ENCODE data around the gene PSRC1. TPM values are rescaled to one million over a fixed set of nuclear protein-coding genes. Genes with fewer than 3 reads are reported as not detected.

Gene PSRC1
- total RNA-seq, 1 experiment from 2014 or later, result 112 TPM

DNA sequence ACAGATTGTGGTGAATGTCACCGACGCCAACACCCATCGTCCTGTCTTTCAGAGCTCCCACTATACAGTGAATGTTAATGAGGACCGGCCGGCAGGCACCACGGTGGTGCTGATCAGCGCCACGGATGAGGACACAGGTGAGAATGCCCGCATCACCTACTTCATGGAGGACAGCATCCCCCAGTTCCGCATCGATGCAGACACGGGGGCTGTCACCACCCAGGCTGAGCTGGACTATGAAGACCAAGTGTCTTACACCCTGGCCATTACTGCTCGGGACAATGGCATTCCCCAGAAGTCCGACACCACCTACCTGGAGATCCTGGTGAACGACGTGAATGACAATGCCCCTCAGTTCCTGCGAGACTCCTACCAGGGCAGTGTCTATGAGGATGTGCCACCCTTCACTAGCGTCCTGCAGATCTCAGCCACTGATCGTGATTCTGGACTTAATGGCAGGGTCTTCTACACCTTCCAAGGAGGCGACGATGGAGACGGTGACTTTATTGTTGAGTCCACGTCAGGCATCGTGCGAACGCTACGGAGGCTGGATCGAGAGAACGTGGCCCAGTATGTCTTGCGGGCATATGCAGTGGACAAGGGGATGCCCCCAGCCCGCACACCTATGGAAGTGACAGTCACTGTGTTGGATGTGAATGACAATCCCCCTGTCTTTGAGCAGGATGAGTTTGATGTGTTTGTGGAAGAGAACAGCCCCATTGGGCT lies 30.6 kb downstream of the PSRC1 start:
- peak; percentile 23 for DNase-seq
- Histone ChIP-seq H3K4me3 (ENCODE audit: insufficient read depth, low read depth, low read length) (no peak overlapping the region), H3K27me3 (ENCODE audit: control insufficient read depth, insufficient read depth, low read length) (peaks cover 30% of the 10 kb centered on the region), H3K36me3 (replicated peaks; ENCODE audit: control insufficient read depth, insufficient read depth, low read length) (no peaks in the 10 kb centered on the region)

DNA sequence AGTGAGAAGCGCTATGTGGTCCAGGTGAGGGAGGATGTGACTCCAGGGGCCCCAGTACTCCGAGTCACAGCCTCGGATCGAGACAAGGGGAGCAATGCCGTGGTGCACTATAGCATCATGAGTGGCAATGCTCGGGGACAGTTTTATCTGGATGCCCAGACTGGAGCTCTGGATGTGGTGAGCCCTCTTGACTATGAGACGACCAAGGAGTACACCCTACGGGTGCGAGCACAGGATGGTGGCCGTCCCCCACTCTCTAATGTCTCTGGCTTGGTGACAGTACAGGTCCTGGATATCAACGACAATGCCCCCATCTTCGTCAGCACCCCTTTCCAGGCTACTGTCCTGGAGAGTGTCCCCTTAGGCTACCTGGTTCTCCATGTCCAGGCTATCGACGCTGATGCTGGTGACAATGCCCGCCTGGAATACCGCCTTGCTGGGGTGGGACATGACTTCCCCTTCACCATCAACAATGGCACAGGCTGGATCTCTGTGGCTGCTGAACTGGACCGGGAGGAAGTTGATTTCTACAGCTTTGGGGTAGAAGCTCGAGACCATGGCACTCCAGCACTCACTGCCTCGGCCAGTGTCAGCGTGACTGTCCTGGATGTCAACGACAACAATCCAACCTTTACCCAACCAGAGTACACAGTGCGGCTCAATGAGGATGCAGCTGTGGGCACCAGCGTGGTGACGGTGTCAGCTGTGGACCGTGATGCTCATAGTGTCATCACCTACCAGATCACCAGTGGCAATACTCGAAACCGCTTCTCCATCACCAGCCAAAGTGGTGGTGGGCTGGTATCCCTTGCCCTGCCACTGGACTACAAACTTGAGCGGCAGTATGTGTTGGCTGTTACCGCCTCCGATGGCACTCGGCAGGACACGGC lies 31.4 kb downstream of the PSRC1 start:
- H3K36me3 ChIP-seq (replicated peaks; ENCODE audit: control insufficient read depth, insufficient read depth, low read length), result no peaks in the 10 kb centered on the region
- DNase-seq, result peak; percentile 18

DNA sequence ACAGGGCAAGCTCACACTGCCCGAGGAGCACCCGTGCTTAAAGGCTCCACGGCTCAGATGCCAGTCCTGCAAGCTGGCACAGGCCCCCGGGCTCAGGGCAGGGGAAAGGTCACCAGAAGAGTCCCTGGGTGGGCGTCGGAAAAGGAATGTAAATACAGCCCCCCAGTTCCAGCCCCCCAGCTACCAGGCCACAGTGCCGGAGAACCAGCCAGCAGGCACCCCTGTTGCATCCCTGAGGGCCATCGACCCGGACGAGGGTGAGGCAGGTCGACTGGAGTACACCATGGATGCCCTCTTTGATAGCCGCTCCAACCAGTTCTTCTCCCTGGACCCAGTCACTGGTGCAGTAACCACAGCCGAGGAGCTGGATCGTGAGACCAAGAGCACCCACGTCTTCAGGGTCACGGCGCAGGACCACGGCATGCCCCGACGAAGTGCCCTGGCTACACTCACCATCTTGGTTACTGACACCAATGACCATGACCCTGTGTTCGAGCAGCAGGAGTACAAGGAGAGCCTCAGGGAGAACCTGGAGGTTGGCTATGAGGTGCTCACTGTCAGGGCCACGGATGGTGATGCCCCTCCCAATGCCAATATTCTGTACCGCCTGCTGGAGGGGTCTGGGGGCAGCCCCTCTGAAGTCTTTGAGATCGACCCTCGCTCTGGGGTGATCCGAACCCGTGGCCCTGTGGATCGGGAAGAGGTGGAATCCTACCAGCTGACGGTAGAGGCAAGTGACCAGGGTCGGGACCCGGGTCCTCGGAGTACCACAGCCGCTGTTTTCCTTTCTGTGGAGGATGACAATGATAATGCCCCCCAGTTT lies 32.3 kb downstream of the PSRC1 start:
- DNase-seq, result peak; percentile 35
- Histone ChIP-seq H3K4me3 (ENCODE audit: insufficient read depth, low read depth, low read length) (no peak overlapping the region; the same call in 1 of the 2 replicates), H3K36me3 (replicated peaks; ENCODE audit: control insufficient read depth, insufficient read depth, low read length) (no peaks in the 10 kb centered on the region), H3K27me3 (ENCODE audit: control insufficient read depth, insufficient read depth, low read length) (peaks cover 30% of the 10 kb centered on the region)

More for the DNA sequence above, 31.4 kb downstream of the PSRC1 start:
- Histone ChIP-seq H3K27me3 (ENCODE audit: control insufficient read depth, insufficient read depth, low read length) (peaks cover 30% of the 10 kb centered on the region), H3K4me3 (ENCODE audit: insufficient read depth, low read depth, low read length) (no peak overlapping the region)

GRCh38 chr1:109249654-109250401 lies 33.1 kb downstream of the PSRC1 start:
- Histone ChIP-seq H3K27me3 (ENCODE audit: control insufficient read depth, insufficient read depth, low read length) (peaks cover 30% of the 10 kb centered on the region), H3K4me3 (ENCODE audit: insufficient read depth, low read depth, low read length) (peak overlapping the region; percentile 56), H3K36me3 (replicated peaks; ENCODE audit: control insufficient read depth, insufficient read depth, low read length) (no peaks in the 10 kb centered on the region)
- peak; percentile 90 for DNase-seq

GRCh38 chr1:109248797-109249629 lies 33.9 kb downstream of the PSRC1 start, which contains the start of gene CELSR2:
CELSR2 (plus strand) TSS chr1:109249539; CDS start chr1:109250080, 541 bp downstream.
- H3K4me3 ChIP-seq (ENCODE audit: insufficient read depth, low read depth, low read length), result peak within 1 kb of the TSS; percentile 56

DNA sequence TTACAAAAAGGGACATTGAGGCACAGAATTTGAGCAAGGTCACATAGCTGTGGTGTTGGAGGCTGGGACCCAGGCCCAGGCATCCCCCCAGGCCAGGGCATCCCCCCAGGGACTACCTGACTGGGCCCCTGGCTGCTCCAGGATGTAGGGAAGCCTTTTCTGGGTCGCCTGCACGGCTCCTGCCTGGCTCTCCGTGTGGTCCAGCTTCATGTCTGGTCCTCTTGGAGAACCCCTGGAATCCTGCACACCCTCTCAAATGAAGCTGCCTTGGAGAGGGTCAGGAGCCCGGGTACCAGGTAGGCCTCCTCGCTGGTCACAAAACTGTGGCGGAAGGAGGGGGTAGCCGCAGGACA lies 34.5 kb downstream of the PSRC1 start:
- Histone ChIP-seq H3K4me3 (ENCODE audit: insufficient read depth, low read depth, low read length) (no peak overlapping the region), H3K36me3 (replicated peaks; ENCODE audit: control insufficient read depth, insufficient read depth, low read length) (no peaks in the 10 kb centered on the region), H3K27me3 (ENCODE audit: control insufficient read depth, insufficient read depth, low read length) (peaks cover 30% of the 10 kb centered on the region)
- no peak for DNase-seq

More at GRCh38 chr1:109248797-109249629, 33.9 kb downstream of the PSRC1 start, which contains the start of gene CELSR2:
- no peaks in the 10 kb centered on the region for H3K36me3 ChIP-seq (replicated peaks; ENCODE audit: control insufficient read depth, insufficient read depth, low read length)
- DNase-seq, result peak; percentile 98
- peaks cover 30% of the 10 kb centered on the region for H3K27me3 ChIP-seq (ENCODE audit: control insufficient read depth, insufficient read depth, low read length)

DNA sequence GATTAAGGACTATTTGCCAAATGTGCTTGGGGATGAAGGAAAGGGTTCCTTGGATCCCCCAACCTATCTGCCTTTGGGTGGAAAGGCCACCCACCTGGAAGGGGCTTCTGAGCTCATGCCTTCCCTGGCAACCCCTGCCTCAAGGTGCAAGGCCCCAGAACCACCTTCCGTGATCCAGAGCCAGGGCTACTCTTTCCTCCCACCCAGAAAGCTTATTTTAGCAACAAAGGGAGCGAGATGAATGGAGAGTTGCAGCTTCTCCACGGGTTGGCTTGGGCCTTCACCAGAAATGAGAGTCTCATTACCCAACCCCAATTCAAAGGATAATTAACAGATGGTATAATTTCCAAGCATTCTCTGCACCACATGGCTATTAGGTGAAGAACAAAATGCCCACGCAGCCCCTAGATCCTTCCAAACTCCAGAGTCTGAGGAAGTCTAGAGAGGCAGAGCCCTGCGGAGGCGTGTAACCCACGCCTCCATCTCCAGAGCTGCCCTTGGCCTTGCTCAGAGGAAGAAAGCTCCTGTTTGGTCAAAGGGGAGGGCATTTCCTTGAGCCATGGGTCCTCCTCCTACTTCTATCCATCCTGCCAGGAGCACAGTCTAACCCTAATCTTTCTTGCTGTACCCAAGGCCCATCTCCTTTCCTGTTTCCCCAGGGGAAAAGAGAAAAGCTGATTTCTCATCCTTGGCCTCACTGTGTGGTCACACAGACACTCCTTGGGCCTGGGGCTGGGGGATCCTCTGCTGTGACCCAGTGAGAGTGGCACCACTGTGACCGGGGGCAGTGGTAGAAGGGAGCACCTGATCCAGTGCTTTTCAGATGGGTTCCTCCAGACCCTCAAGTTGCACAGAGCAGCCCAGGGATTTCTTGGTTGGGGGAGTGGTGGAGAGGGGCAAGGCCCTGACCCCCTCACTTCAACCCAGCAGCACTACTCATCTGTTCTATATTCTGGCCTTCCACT lies 35.3 kb downstream of the PSRC1 start:
- Histone ChIP-seq H3K4me3 (ENCODE audit: insufficient read depth, low read depth, low read length) (no peak overlapping the region), H3K36me3 (replicated peaks; ENCODE audit: control insufficient read depth, insufficient read depth, low read length) (no peaks in the 10 kb centered on the region), H3K27me3 (ENCODE audit: control insufficient read depth, insufficient read depth, low read length) (peaks cover 30% of the 10 kb centered on the region)
- peak; percentile 18 for DNase-seq

GRCh38 chr1:109246141-109246551 lies 36.8 kb downstream of the PSRC1 start:
- Histone ChIP-seq H3K27me3 (ENCODE audit: control insufficient read depth, insufficient read depth, low read length) (peaks cover 23% of the 10 kb centered on the region), H3K36me3 (replicated peaks; ENCODE audit: control insufficient read depth, insufficient read depth, low read length) (no peaks in the 10 kb centered on the region), H3K4me3 (ENCODE audit: insufficient read depth, low read depth, low read length) (no peak overlapping the region)
- peak; percentile 22 for DNase-seq

DNA sequence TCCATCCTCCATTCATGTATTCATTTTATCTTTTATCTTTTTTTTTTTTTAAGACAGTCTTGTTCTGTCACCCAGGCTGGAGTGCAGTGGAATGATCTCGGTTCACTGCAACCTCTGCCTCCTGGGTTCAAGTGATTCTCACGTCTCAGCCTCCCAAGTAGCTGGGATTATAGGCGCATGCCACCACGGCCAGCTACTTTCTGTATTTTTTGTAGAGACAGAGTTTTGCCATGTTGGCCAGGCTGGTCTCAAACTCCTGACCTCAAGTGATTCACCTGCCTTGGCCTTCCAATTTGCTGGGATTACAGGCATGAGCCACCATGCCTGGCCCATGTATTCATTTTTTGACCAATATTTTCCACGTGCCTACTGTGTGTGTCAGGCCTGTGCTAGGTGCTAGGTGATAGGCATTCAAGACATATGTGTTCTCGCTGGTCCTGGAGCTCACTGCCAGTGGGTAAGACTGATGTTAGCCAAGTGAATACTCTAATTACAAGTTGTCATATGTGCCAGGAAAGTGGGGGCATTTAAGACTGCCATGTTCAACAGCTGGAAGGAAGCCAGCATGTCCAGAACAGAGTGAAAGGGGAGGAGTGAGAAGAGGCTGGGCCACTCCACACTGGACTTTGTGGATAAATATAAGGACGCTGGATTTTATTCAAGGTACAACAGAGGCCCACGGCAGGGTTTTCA lies 38.9 kb downstream of the PSRC1 start:
- peaks cover 10% of the 10 kb centered on the region; the same call in 1 of the 2 replicates for H3K27me3 ChIP-seq (ENCODE audit: control insufficient read depth, insufficient read depth, low read length)
- no peak overlapping the region for H3K4me3 ChIP-seq (ENCODE audit: insufficient read depth, low read depth, low read length)
- no peaks in the 10 kb centered on the region for H3K36me3 ChIP-seq (replicated peaks; ENCODE audit: control insufficient read depth, insufficient read depth, low read length)
- no peak for DNase-seq

- no peak overlapping the region for H3K4me3 ChIP-seq (ENCODE audit: insufficient read depth, low read depth, low read length)
- peaks cover 5% of the 10 kb centered on the region; the same call in 1 of the 2 replicates for H3K27me3 ChIP-seq (ENCODE audit: control insufficient read depth, insufficient read depth, low read length)
- DNase-seq, result peak; percentile 25
- H3K36me3 ChIP-seq (replicated peaks; ENCODE audit: control insufficient read depth, insufficient read depth, low read length), result peaks cover 5% of the 10 kb centered on the region
Measured at GRCh38 chr1:109243221-109243620, 39.7 kb downstream of the PSRC1 start.

GRCh38 chr1:109242387-109242786 lies 40.6 kb downstream of the PSRC1 start:
- H3K36me3 ChIP-seq (replicated peaks; ENCODE audit: control insufficient read depth, insufficient read depth, low read length), result peaks cover 13% of the 10 kb centered on the region
- DNase-seq, result peak; percentile 15
- H3K27me3 ChIP-seq (ENCODE audit: control insufficient read depth, insufficient read depth, low read length), result no peaks in the 10 kb centered on the region; the same call in 1 of the 2 replicates
- H3K4me3 ChIP-seq (ENCODE audit: insufficient read depth, low read depth, low read length), result no peak overlapping the region

Data from H7 (cell line).